ENCODE results near the gene CNTNAP2. TPM values are rescaled to one million over a fixed set of nuclear protein-coding genes. Genes with fewer than 3 reads are reported as not detected.

Gene CNTNAP2
- total and polyA plus RNA-seq, 2 of the 8 experiments (the other 6 are each of a cell fraction or from before 2014, with no cell fraction given), result 27.9 to 71.0 TPM

- H2BK15ac ChIP-seq (ENCODE audit: low read length), result no peak overlapping the region
- DNase-seq (ENCODE audit: low read depth in 1 of 2, low spot score in 2 of 2), result no peak
- no peak overlapping the region for H3K56ac ChIP-seq (replicated peaks; ENCODE audit: insufficient read length, low read depth, low read length)
- H3K79me1 ChIP-seq (ENCODE audit: low read depth, low read length), result no peaks in the 10 kb centered on the region
- H2BK12ac ChIP-seq (ENCODE audit: low read depth, low read length), result no peak overlapping the region
- no peak overlapping the region for H3K18ac ChIP-seq (ENCODE audit: extremely low read depth, low read length)
- no peak overlapping the region for H4K8ac ChIP-seq (ENCODE audit: extremely low read depth, insufficient read depth, low read length)
- H3K79me2 ChIP-seq (ENCODE audit: control insufficient read depth in 1 of 2, insufficient read depth in 2 of 2, low read length in 2 of 2), result no peaks in the 10 kb centered on the region
- H3K27ac ChIP-seq (ENCODE audit: low read depth, low read length), result no peak overlapping the region
- H3K4ac ChIP-seq (replicated peaks; ENCODE audit: insufficient read length, low read depth, low read length), result no peak overlapping the region
- H3K23ac ChIP-seq (ENCODE audit: insufficient read length), result no peak overlapping the region
- H2AK5ac ChIP-seq (ENCODE audit: low read depth, low read length), result no peak overlapping the region
- no peak overlapping the region for H2AFZ ChIP-seq (ENCODE audit: low read length)
- POLR2A ChIA-PET (ENCODE audit: partially characterized antibody), result no interaction called here
- no peaks in the 10 kb centered on the region for H3K4me1 ChIP-seq (replicated peaks in 1 of 4; ENCODE audit: control insufficient read depth in 3 of 4, insufficient read depth in 4 of 4, low read length in 3 of 4)
- H2BK5ac ChIP-seq (ENCODE audit: low read depth, low read length), result no peak overlapping the region
- FAIRE-seq, result no peak
- no peak overlapping the region for H3K9ac ChIP-seq (replicated peaks in 1 of 4; ENCODE audit: extremely low read depth in 1 of 4, low read depth in 3 of 4, low read length in 3 of 4)
- no peak overlapping the region for H3K14ac ChIP-seq (ENCODE audit: insufficient read length)
- no peak overlapping the region for H3K4me2 ChIP-seq (ENCODE audit: insufficient read depth in 1 of 2, low read depth in 2 of 2, low read length in 2 of 2)
- H2BK120ac ChIP-seq (replicated peaks; ENCODE audit: low read depth, low read length), result no peak overlapping the region
- H3K4me3 ChIP-seq (ENCODE audit: extremely low read depth in 1 of 4, insufficient read depth in 2 of 4, low read depth in 3 of 4, low read length in 4 of 4), result no peak overlapping the region
- no peaks in the 10 kb centered on the region; a peak in 1 of 4 replicates for H3K9me3 ChIP-seq (ENCODE audit: insufficient read depth in 2 of 2, low read depth in 1 of 2, low read length in 1 of 2)
- H4K91ac ChIP-seq (replicated peaks; ENCODE audit: insufficient read length, low read length), result no peak overlapping the region
- no peak overlapping the region for H4K5ac ChIP-seq (ENCODE audit: insufficient read length, low read depth, low read length)
- no peak for TF ChIP-seq JUND (IDR thresholded peaks at IDR 0.05; ENCODE audit: low read length)
- no peak for TF ChIP-seq SAP30 (IDR thresholded peaks at IDR 0.05; ENCODE audit: insufficient read depth, insufficient replicate concordance, low read length)
- no peak for TF ChIP-seq FOSL1 (IDR thresholded peaks at IDR 0.05; ENCODE audit: insufficient read depth, low read depth, low read length)
- TF ChIP-seq CHD2 (IDR thresholded peaks at IDR 0.05; ENCODE audit: low read length), result no peak
- TF ChIP-seq GTF2F1 (IDR thresholded peaks at IDR 0.05; ENCODE audit: borderline replicate concordance, low read depth, low read length), result no peak
- no peak for TF ChIP-seq SIN3A (conservative IDR thresholded peaks at IDR 0.05 in 1 of 2, IDR thresholded peaks at IDR 0.05 in 1 of 2; ENCODE audit: low read depth in 1 of 2, low read length in 2 of 2)
- no peak for TF ChIP-seq MAFK (IDR thresholded peaks at IDR 0.05; ENCODE audit: low read depth, low read length)
- TF ChIP-seq POLR2AphosphoS5 (IDR thresholded peaks at IDR 0.05; ENCODE audit: low read depth, low read length), result no peak
- no peak for TF ChIP-seq POU5F1 (IDR thresholded peaks at IDR 0.05; ENCODE audit: low read depth, low read length)
- no peaks in the 10 kb centered on the region for H3K27me3 ChIP-seq (replicated peaks in 1 of 4; ENCODE audit: control insufficient read depth in 3 of 4, extremely low read depth in 1 of 4, insufficient read depth in 3 of 4, low read length in 3 of 4)
- CTCF ChIA-PET (ENCODE audit: partially characterized antibody), result no interaction called here
- H4K20me1 ChIP-seq (replicated peaks in 1 of 2; ENCODE audit: control insufficient read depth in 1 of 2, insufficient read depth in 2 of 2, low read length in 2 of 2), result no peaks in the 10 kb centered on the region
- no peaks in the 10 kb centered on the region for H3K23me2 ChIP-seq (ENCODE audit: low read depth, low read length)
- 97% methylated on average over 1 of the region's 1 CpG; no CpG with 5 or more reads in 1 of the 2 experiments for WGBS, 2 experiments (ENCODE audit: extremely low coverage in 1 of 2, insufficient coverage in 1 of 2, insufficient read length in 1 of 2, insufficient replicate concordance in 2 of 2, low coverage in 1 of 2, low lambda C conversion rate in 2 of 2, missing lambda C conversion rate in 1 of 2)
- no peak overlapping the region for H2BK20ac ChIP-seq (ENCODE audit: low read length)
- H3K36me3 ChIP-seq (ENCODE audit: control insufficient read depth in 2 of 4, insufficient read depth in 4 of 4, low read length in 3 of 4), result no peaks in the 10 kb centered on the region
Observed at GRCh38 chr7:147188467-147188866, 1071.9 kb downstream of the CNTNAP2 start.
